CD4-positive, alpha-beta T cell (primary cell): Measurements from ENCODE around the gene PHLDB3. TPM values are rescaled to one million over a fixed set of nuclear protein-coding genes. Genes with fewer than 3 reads are reported as not detected.
A peak's percentile ranks its signal among the peaks of the same experiment; 100 is the strongest.

Experiments used
- ATAC-seq: fragments of 200-7000 bp; cut with Tn5 transposase; one replicate; pipeline ENCODE4 v1.10.0; 2022; ENCODE audit warnings: mild to moderate bottlenecking; ENCODE audit not compliant: poor library complexity
- CTCF ChIA-PET: fragments of 350-600 bp; sonication (Branson Sonifier 250); formaldehyde crosslinking; loops from one replicate; lab custom pipeline; 2021; ENCODE audit warnings: antibody characterized with exemption, inconsistent platforms; lab: Charles Lee
- POLR2A ChIA-PET: fragments of 350-600 bp; sonication (Branson Sonifier 250); formaldehyde crosslinking; loops from one replicate; lab custom pipeline; 2021; ENCODE audit warnings: antibody characterized with exemption, inconsistent platforms; lab: Charles Lee
- DNase-seq, 14 experiments: peaks; one replicate each; pipeline ENCODE4 v3.0.0-alpha.2; 2013 to 2020; ENCODE audit warnings: mixed read lengths in 2 of 14
- H3K27ac ChIP-seq, 2 donors: one replicate each; pipeline versions ENCODE4 v1.5.1 to v1.7.0; 2013; ENCODE audit warnings: low read length in 2 of 2, low read depth in 1 of 2, mild to moderate bottlenecking in 1 of 2
- H3K27me3 ChIP-seq, 2 experiments: 1 replicate in 1 of 2; 2 replicates in 1 of 2; pipeline versions ENCODE4 v1.6.1 to v1.7.0; 2013; ENCODE audit warnings: low read length in 2 of 2, control low read depth in 1 of 2, mild to moderate bottlenecking in 1 of 2, moderate library complexity in 1 of 2; ENCODE audit not compliant: insufficient read depth in 2 of 2, control insufficient read depth in 1 of 2
- H3K36me3 ChIP-seq: one replicate; pipeline ENCODE4 v1.6.1; 2013; ENCODE audit warnings: low read length, control low read depth; ENCODE audit not compliant: insufficient read depth
- H3K4me1 ChIP-seq: one replicate; pipeline ENCODE4 v1.6.1; 2013; ENCODE audit warnings: low read length, control low read depth; ENCODE audit not compliant: insufficient read depth
- H3K4me3 ChIP-seq: one replicate; pipeline ENCODE4 v1.5.1; 2013; ENCODE audit warnings: mild to moderate bottlenecking, low read length, moderate library complexity
- H3K9me3 ChIP-seq, 2 experiments: 1 replicate in 1 of 2; 2 replicates in 1 of 2; pipeline versions ENCODE4 v1.6.1 to v1.7.0; 2013; ENCODE audit warnings: low read length in 2 of 2, mild to moderate bottlenecking in 2 of 2, control low read depth in 1 of 2, moderate library complexity in 1 of 2; ENCODE audit not compliant: control insufficient read depth in 1 of 2, insufficient read depth in 1 of 2
- H3K27ac Mint-ChIP-seq: one replicate; pipeline ENCODE4 v1.8.0; 2020; ENCODE audit warnings: mixed read lengths
- H3K27me3 Mint-ChIP-seq: one replicate; pipeline ENCODE4 v1.8.0; 2021; ENCODE audit warnings: mixed read lengths
- H3K36me3 Mint-ChIP-seq: one replicate; pipeline ENCODE4 v1.8.0; 2021; ENCODE audit warnings: low read depth, mixed read lengths
- H3K4me1 Mint-ChIP-seq: one replicate; pipeline ENCODE4 v1.8.0; 2021; ENCODE audit warnings: low read depth, mixed read lengths
- H3K4me3 Mint-ChIP-seq: one replicate; pipeline ENCODE4 v1.8.0; 2020; ENCODE audit warnings: mild to moderate bottlenecking, mixed read lengths
- H3K9me3 Mint-ChIP-seq: one replicate; pipeline ENCODE4 v1.8.0; 2020; ENCODE audit warnings: mixed read lengths
- intact Hi-C, 2 experiments: fragments of 100-400 bp; cut with DNase I in 1 of 2; cut with micrococcal nuclease in 1 of 2; formaldehyde crosslinking; loops; one replicate each; pipeline versions ENCODE4 v1.15.1 to v1.9.0; 2023 to 2025; cut with DNase I, micrococcal nuclease
- total RNA-seq, 174 experiments: library from RNA in 2 of 174; stranded (reverse) in 2 of 174; gene quantifications; one replicate each; pipeline ENCODE4 v1.2.3 and lab custom pipeline; 2021 to 2026
- TF ChIP-seq, protein P1 (sequence below): fragments of 200-600 bp; IDR thresholded peaks from one replicate; pipeline ENCODE4 v1.8.0; 2022; ENCODE audit warnings: antibody characterized with exemption, mild to moderate bottlenecking

Gene PHLDB3
- total RNA-seq, 2 experiments from 2014 or later, result 75.1 to 77.4 TPM

DNA sequence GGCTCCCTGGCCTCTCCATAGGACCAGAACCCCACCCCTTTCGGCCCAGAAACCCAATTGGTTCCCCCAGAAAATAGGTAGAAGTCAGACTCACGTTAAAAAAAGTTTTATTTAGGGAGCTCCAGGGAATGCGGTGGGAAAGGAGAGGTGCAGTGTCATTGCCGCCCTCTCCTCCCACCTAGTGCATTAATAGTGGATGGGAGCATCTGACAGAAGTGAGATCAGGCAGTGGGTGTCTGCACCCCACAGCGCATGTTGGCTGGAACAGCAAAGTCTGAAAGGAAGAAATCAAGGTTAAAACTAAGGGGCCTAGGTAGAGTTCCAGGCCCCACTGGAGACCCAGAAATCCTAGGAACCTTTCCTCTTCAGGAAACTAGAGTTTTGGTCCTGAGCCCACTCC lies 2.1 kb upstream of the PHLDB3 start:
- H3K27me3 Mint-ChIP-seq, result no peaks in the 10 kb centered on the region
- POLR2A ChIA-PET, result interaction anchor here (2.0 kb wide), 1 partner anchor 44 kb away, joined by 7 read pairs; no protein-coding TSS in a partner anchor
- peaks cover 30% of the 10 kb centered on the region for H3K4me1 Mint-ChIP-seq
- TF ChIP-seq, protein P1, sequence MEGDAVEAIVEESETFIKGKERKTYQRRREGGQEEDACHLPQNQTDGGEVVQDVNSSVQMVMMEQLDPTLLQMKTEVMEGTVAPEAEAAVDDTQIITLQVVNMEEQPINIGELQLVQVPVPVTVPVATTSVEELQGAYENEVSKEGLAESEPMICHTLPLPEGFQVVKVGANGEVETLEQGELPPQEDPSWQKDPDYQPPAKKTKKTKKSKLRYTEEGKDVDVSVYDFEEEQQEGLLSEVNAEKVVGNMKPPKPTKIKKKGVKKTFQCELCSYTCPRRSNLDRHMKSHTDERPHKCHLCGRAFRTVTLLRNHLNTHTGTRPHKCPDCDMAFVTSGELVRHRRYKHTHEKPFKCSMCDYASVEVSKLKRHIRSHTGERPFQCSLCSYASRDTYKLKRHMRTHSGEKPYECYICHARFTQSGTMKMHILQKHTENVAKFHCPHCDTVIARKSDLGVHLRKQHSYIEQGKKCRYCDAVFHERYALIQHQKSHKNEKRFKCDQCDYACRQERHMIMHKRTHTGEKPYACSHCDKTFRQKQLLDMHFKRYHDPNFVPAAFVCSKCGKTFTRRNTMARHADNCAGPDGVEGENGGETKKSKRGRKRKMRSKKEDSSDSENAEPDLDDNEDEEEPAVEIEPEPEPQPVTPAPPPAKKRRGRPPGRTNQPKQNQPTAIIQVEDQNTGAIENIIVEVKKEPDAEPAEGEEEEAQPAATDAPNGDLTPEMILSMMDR, result no peak
- H3K4me1 ChIP-seq, result peaks cover 32% of the 10 kb centered on the region
- peaks cover 19% of the 10 kb centered on the region for H3K36me3 ChIP-seq
- CTCF ChIA-PET, result no interaction called here
- DNase-seq (no peak), ATAC-seq (no peak)
- H3K27ac Mint-ChIP-seq, result peak overlapping the region; percentile 96
- H3K4me3 Mint-ChIP-seq, result peak overlapping the region; percentile 25
- no peak overlapping the region for H3K4me3 ChIP-seq
- H3K9me3 ChIP-seq, result no peaks in the 10 kb centered on the region
- no peaks in the 10 kb centered on the region for H3K27me3 ChIP-seq
- intact Hi-C loops, result no loop called here
- no peaks in the 10 kb centered on the region for H3K9me3 Mint-ChIP-seq
- peaks cover 61% of the 10 kb centered on the region for H3K36me3 Mint-ChIP-seq
- H3K27ac ChIP-seq, result no peak overlapping the region

DNA sequence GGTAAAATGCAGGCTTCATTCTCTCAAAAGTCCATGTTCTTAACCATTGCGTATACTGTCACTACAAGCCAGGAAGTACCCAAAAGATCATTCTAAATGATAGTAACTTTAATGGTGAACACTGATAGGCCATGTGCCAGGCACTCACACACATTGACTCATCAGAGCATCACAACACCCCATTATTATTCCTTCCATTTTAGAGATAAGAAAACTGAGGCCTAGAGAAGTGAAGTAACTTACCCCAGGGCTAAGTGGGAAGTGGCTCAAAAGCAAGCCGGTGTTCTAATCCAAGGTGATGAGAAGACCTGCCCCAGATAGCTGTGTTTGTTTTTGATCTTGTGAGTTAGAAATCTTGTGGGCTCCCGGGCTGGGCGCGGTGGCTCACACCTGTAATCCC lies 1.4 kb upstream of the PHLDB3 start:
- H3K4me3 Mint-ChIP-seq, result peak overlapping the region; percentile 78

DNA sequence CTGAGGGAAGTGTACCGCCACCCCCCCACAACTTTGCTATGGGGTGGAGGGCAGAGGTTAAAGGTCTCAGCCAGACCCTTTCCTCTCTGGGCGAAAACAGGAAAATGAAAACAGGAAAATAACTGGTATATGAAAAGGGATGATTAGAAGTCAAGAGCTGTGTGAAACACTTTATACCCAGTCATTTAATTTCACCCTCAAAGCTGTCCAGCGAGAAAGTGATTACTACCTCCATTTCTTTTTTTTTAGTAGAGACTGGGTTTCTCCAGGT lies 575 bp upstream of the PHLDB3 start:
- H3K36me3 Mint-ChIP-seq, result peaks cover 49% of the 10 kb centered on the region
- H3K4me1 Mint-ChIP-seq, result peaks cover 36% of the 10 kb centered on the region
- peaks cover 35% of the 10 kb centered on the region for H3K4me1 ChIP-seq
- ChIA-PET POLR2A (interaction anchor here (1.5 to 3.3 kb wide), 13 partner anchors 11 to 163 kb away, joined by 3 to 88 read pairs (median 12); partner anchors contain the start of genes IRGQ and ZNF575), CTCF (interaction anchor here (1.5 to 2.8 kb wide), 7 partner anchors 14 to 90 kb away, joined by 4 to 22 read pairs (median 10); no protein-coding TSS in a partner anchor)
- peak overlapping the region; percentile 63 for H3K4me3 Mint-ChIP-seq
- no peaks in the 10 kb centered on the region for H3K27me3 ChIP-seq
- no peak overlapping the region for H3K4me3 ChIP-seq
- no peaks in the 10 kb centered on the region for H3K27me3 Mint-ChIP-seq
- ATAC-seq (no peak), DNase-seq (no peak)
- H3K36me3 ChIP-seq, result peaks cover 11% of the 10 kb centered on the region
- peak overlapping the region; percentile 96 for H3K27ac Mint-ChIP-seq
- H3K9me3 ChIP-seq, result no peaks in the 10 kb centered on the region
- peak overlapping the region; percentile 85 to 88 for H3K27ac ChIP-seq
- TF ChIP-seq, protein P1, result no peak
- no peaks in the 10 kb centered on the region for H3K9me3 Mint-ChIP-seq
- intact Hi-C loops, result loop anchor here (2.0 kb wide), 2 partner anchors 14 to 30 kb away; no protein-coding TSS in a partner anchor

More for the DNA sequence above, 1.4 kb upstream of the PHLDB3 start:
- intact Hi-C loops, result loop anchor here (2.0 kb wide), 2 partner anchors 13 to 31 kb away; no protein-coding TSS in a partner anchor
- Histone ChIP-seq H3K27ac (peak overlapping the region; percentile 85 to 88), H3K36me3 (peaks cover 15% of the 10 kb centered on the region), H3K4me3 (no peak overlapping the region), H3K27me3 (no peaks in the 10 kb centered on the region), H3K4me1 (peaks cover 35% of the 10 kb centered on the region), H3K9me3 (no peaks in the 10 kb centered on the region)
- Mint-ChIP-seq H3K27me3 (no peaks in the 10 kb centered on the region), H3K4me1 (peaks cover 32% of the 10 kb centered on the region), H3K36me3 (peaks cover 54% of the 10 kb centered on the region), H3K9me3 (no peaks in the 10 kb centered on the region), H3K27ac (peak overlapping the region; percentile 96)
- TF ChIP-seq, protein P1, result no peak
- ATAC-seq (no peak), DNase-seq (no peak)
- CTCF ChIA-PET, result interaction anchor here (2.4 to 2.8 kb wide), 4 partner anchors 13 to 73 kb away, joined by 10 to 22 read pairs (median 16); no protein-coding TSS in a partner anchor
- POLR2A ChIA-PET, result interaction anchor here (2.0 to 3.3 kb wide), 4 partner anchors 14 to 89 kb away, joined by 7 to 88 read pairs (median 18); partner anchors contain the start of gene IRGQ
